ENCODE measurements around the gene KCP.

DNA sequence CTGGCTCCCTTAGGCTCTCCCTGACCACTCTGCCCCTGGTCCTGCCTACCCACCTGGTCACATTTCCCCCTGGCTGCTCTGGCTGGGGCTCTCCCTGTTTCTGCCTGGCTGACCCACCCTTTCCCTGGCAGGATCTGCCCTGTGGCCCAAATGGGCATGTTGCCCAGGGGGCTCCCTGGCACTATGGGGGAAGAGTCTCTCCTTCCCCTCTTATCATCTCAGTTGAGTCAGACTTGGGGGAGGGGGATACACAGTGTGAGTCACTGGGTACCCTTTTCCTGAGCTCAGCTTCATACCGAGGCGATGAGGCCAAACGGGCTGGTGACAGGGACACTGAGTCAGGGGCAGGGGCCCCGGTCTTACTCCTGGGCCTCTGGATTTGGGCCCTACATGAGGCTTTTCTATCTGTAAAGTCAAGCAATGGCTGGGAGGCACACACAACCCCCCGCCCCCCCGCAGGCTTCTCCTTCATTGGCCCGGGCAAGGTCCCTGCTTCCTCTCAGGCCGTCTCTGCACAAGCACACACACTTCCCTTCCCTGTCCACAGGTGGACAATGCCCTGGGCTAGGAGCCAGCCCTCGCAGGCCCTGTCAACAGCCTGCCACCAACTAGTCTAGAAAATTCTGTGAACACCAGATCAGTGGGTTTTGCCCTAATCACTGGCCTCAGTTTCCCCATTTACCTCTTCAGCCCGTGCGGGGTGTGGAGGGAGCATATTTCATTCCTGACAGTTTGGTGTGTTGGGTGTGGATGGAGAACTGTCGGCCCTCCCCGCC, 80.9 kb downstream of the KCP start:
- no peak for TF ChIP-seq POLR2A (IDR thresholded peaks at IDR 0.05; ENCODE audit: low read depth, low read length)
- no peak for TF ChIP-seq TAF1 (IDR thresholded peaks at IDR 0.05; ENCODE audit: borderline replicate concordance, low read depth, low read length)

All from GM12892 (cell line).